Gastrocnemius medialis (tissue), 4 donors: ENCODE results near the gene AFG3L2. TPM values are rescaled to one million over a fixed set of nuclear protein-coding genes. Genes with fewer than 3 reads are reported as not detected.

Source experiments
- ATAC-seq, 2 donors: fragments of 150-250 bp; one replicate each; pipeline ENCODE4 v1.9.1; 2016
- DNase-seq, 2 donors: peaks; one replicate each; pipeline ENCODE4 v3.0.0-alpha.2; 2019
- H3K27ac ChIP-seq, 4 donors: fragments of 200-600 bp; sonication (generic); 1 replicate in 1 of 4; 2 replicates in 3 of 4; pipeline ENCODE4 v1.5.1; 2016 to 2018; ENCODE audit warnings: mild to moderate bottlenecking in 2 of 4, moderate library complexity in 1 of 4
- H3K27me3 ChIP-seq, 3 donors: fragments of 200-600 bp; sonication (generic) in 2 of 3; 1 replicate in 1 of 3; 2 replicates in 2 of 3; pipeline versions ENCODE4 v1.5.1 to v1.6.0; 2016 to 2019; ENCODE audit warnings: mild to moderate bottlenecking in 1 of 3, moderate library complexity in 1 of 3
- H3K36me3 ChIP-seq, 2 donors: fragments of 200-600 bp; sonication (generic) in 1 of 2; one replicate each; pipeline ENCODE4 v1.5.1; 2017 to 2018
- H3K4me1 ChIP-seq, 2 donors: fragments of 200-600 bp; sonication (generic) in 1 of 2; one replicate each; pipeline ENCODE4 v1.5.1; 2016 to 2017; ENCODE audit warnings: mild to moderate bottlenecking in 2 of 2
- H3K4me3 ChIP-seq, 4 donors: fragments of 200-600 bp; sonication (generic) in 3 of 4; 1 replicate in 1 of 4; 2 replicates in 3 of 4; pipeline ENCODE4 v1.5.1; 2016 to 2019; ENCODE audit warnings: mild to moderate bottlenecking in 2 of 4
- H3K9me3 ChIP-seq, 3 donors: fragments of 200-600 bp; sonication (generic) in 2 of 3; 1 replicate in 1 of 3; 2 replicates in 2 of 3; pipeline ENCODE4 v1.5.1; 2016 to 2019
- POLR2A ChIP-seq, 2 donors: fragments of 450-650 bp; IDR thresholded peaks; one replicate each; pipeline ENCODE4 v1.6.1; 2017; ENCODE audit warnings: antibody characterized with exemption in 2 of 2, mild to moderate bottlenecking in 2 of 2, moderate library complexity in 2 of 2
- in situ Hi-C, 4 donors: fragments of 200-750 bp; cut with MboI; loops; one replicate each; pipeline versions ENCODE4 v1.15.0 to v1.8.0; 2017; ENCODE audit warnings: low sequenced_read_pairs in 4 of 4
- intact Hi-C: fragments of 100-400 bp; cut with DNase I; formaldehyde crosslinking; loops from one replicate; pipeline ENCODE4 v1.15.1; 2023; ENCODE audit warnings: low total_unique reads
- total RNA-seq, 4 donors: library from RNA; depleted of rRNA; stranded (reverse); fragments of >200 nt; gene quantifications; one replicate each; pipeline versions ENCODE4 v1.1.0 to v1.2.3, GENCODE V29; 2016
- TF ChIP-seq, protein P1 (sequence below), 5 experiments: fragments of 450-650 bp in 3 of 5; fragments of 200-600 bp in 2 of 5; sonication (generic) in 2 of 5; IDR thresholded peaks in 4 of 5; conservative IDR thresholded peaks in 1 of 5; 1 replicate in 4 of 5; 2 replicates in 1 of 5; pipeline ENCODE4 v1.5.1; 2016 to 2019; ENCODE audit warnings: antibody characterized with exemption in 5 of 5, mild to moderate bottlenecking in 3 of 5, moderate library complexity in 3 of 5

AFG3L2 gene
- total RNA-seq, 4 donors from 2014 or later = 102 to 166 (median 124) TPM

DNA sequence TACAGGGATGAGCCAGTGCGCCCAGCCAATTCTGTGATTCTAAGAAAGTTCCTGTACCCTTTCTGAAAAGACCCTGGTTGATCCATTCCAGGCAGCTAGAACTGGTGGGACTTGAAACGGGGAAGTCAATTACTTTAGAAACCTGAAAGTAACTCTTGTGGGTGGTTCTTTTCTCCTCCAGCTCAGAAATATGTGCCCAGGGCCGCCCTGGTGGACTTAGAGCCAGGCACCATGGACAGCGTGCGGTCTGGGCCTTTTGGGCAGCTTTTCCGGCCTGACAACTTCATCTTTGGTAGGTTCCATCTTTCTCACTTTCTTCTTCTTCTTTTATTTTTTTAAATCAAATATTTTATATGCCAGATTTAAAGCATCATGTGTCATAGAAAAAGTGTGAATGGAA is 66.3 kb downstream of the AFG3L2 start:
- TF ChIP-seq POLR2A (IDR thresholded peaks at IDR 0.05) = no peak
- TF ChIP-seq, protein P1, sequence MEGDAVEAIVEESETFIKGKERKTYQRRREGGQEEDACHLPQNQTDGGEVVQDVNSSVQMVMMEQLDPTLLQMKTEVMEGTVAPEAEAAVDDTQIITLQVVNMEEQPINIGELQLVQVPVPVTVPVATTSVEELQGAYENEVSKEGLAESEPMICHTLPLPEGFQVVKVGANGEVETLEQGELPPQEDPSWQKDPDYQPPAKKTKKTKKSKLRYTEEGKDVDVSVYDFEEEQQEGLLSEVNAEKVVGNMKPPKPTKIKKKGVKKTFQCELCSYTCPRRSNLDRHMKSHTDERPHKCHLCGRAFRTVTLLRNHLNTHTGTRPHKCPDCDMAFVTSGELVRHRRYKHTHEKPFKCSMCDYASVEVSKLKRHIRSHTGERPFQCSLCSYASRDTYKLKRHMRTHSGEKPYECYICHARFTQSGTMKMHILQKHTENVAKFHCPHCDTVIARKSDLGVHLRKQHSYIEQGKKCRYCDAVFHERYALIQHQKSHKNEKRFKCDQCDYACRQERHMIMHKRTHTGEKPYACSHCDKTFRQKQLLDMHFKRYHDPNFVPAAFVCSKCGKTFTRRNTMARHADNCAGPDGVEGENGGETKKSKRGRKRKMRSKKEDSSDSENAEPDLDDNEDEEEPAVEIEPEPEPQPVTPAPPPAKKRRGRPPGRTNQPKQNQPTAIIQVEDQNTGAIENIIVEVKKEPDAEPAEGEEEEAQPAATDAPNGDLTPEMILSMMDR (IDR thresholded peaks at IDR 0.05 in 4 of 5, conservative IDR thresholded peaks at IDR 0.05 in 1 of 5) = no peak
- Histone ChIP-seq H3K27ac (peak overlapping the region in 1 of 4 donors; percentile 5), H3K9me3 (peaks cover 0 to 6% (median 0%) of the 10 kb centered on the region in 3 donors), H3K4me3 (no peak overlapping the region), H3K4me1 (peaks cover 16 to 26% of the 10 kb centered on the region in 2 donors), H3K36me3 (peaks cover 0 to 14% of the 10 kb centered on the region in 2 donors), H3K27me3 (peaks cover 20 to 31% (median 22%) of the 10 kb centered on the region in 3 donors)
- in situ Hi-C loops = no loop called here
- DNase-seq (no peak), ATAC-seq (no peak)
- intact Hi-C loops = no loop called here

DNA sequence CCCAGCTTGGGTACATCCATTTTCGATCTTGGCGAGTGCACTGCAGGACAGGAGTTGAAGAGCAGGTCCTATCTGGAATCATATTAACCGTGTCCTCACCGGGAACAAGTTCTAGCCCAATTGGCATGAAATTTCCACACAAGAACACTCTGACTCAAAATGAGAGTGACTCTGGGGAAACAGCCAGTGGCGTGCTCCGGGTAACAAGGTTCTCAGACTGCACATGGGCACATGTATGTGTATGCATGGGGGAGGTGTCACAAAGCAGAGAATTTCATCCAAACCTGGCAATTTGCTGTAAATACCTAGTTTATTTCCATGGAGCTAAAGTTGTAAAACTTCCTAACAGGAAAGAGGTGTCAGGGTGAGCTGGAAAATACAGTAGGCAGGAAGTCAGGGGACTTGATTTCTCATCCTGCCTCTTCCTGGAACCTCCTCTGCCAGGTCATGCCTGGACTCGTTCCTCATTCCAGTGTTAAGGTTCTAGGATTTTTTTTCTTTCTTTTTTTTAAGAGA is 67.3 kb downstream of the AFG3L2 start:
- Histone ChIP-seq H3K4me3 (peak overlapping the region; percentile 62 to 73 (median 66)), H3K4me1 (peaks cover 8 to 18% of the 10 kb centered on the region in 2 donors), H3K27ac (peak overlapping the region in 2 of 4 donors; percentile 72 to 77), H3K27me3 (peaks cover 20 to 31% (median 22%) of the 10 kb centered on the region in 3 donors), H3K9me3 (peaks cover 0 to 6% (median 0%) of the 10 kb centered on the region in 3 donors), H3K36me3 (peaks cover 0 to 14% of the 10 kb centered on the region in 2 donors)
- in situ Hi-C loops (no loop called here), intact Hi-C loops (loop anchor here (5.0 kb wide), 1 partner anchor 37 kb away; no protein-coding TSS in a partner anchor)
- TF ChIP-seq, protein P1 (IDR thresholded peaks at IDR 0.05 in 4 of 5, conservative IDR thresholded peaks at IDR 0.05 in 1 of 5) = no peak
- no peak for TF ChIP-seq POLR2A (IDR thresholded peaks at IDR 0.05)
- ATAC-seq (no peak), DNase-seq (no peak)

DNA sequence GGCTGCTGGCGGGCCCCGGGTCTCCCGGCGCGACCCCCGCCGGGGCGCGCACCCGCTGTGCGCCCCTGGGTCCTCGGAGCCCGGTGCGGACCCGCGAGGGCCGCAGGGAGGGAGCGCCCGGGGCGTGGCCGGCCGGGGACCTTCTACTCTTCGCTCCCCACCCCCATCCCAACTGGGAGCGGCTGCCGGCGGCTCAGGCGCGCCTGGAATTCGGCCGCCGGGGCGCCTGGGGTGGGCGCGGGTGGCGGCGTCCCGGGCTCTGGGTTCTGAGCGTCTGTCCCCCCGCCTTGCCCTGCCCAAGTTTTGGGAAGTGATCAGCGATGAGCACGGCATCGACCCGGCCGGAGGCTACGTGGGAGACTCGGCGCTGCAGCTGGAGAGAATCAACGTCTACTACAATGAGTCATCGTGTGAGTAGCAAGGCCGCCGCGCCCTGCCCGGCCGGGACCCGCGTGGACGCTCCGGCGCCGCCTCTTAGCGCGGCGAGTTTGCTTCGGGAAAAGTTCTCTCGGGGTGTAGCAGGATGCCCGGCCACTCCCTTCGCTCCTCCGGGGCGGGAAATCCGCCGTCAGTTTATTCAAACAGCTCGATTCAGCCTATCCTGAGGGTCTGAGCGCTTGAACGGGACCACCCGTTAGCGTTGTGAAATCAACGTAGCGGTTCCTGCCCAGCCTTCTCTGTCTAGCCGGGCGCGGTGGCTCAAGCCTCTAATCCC is 68.5 kb downstream of the AFG3L2 start:
- H3K4me3 ChIP-seq = peak overlapping the region; percentile 62 to 73 (median 66)
- peak overlapping the region; percentile 72 to 87 (median 78) for H3K27ac ChIP-seq
- H3K36me3 ChIP-seq = peaks cover 0 to 14% of the 10 kb centered on the region in 2 donors
- TF ChIP-seq, protein P1 (IDR thresholded peaks at IDR 0.05 in 4 of 5, conservative IDR thresholded peaks at IDR 0.05 in 1 of 5) = no peak
- TF ChIP-seq POLR2A (IDR thresholded peaks at IDR 0.05) = peak in 1 of 2 donors; percentile 51
- intact Hi-C loops (loop anchor here (1.0 to 5.0 kb wide), 2 partner anchors 36 to 69 kb away; partner anchors contain the start of gene AFG3L2), in situ Hi-C loops (no loop called here)
- peaks cover 6 to 18% of the 10 kb centered on the region in 2 donors for H3K4me1 ChIP-seq
- ATAC-seq (peak; percentile 74 to 83), DNase-seq (peak; percentile 39 to 65)
- H3K27me3 ChIP-seq = peaks cover 20 to 31% (median 22%) of the 10 kb centered on the region in 3 donors
- peaks cover 0 to 6% (median 0%) of the 10 kb centered on the region in 3 donors for H3K9me3 ChIP-seq

DNA sequence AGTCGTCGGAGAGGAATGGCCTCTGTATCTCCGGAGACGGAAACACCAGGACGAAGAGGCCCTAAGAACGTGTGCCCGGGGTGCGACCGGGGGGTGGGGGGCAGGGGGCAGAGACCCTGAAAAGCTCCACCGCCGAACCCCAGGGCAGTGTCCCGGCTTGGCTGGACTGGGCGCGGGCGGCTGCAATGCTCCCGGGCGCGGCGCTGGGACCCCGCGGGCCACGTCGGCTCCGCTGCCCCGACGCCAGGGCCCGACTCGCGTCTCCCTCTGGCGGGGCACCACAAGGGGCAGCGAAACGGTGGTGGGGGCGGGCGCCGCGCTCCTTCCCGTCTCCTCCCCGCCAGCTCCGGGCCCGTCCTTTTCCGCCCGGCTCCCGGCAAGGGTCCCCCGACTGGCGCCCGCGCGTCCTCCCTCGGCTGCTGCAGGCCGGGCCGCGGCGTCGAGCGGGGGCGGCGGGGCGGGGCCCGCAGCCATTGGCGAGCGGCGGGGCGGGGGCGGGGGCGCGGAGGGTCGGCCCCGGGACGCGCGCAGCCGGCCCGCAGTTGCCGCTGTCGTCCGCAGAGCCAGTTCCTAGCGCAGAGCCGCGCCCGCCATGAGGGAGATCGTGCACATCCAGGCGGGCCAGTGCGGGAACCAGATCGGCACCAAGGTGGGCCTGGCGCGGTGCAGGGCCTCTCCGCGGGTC is 69.2 kb downstream of the AFG3L2 start, which contains the start of gene TUBB6:
Gene TUBB6, plus strand, starts transcription at position 541 of the 685 bp plus-strand sequence. Its CDS starts 52 bp downstream, at position 593.
- DNase-seq = peak; percentile 24 to 27
- intact Hi-C loops = loop anchor here (1.0 to 5.0 kb wide), 2 partner anchors 36 to 69 kb away; partner anchors contain the start of gene AFG3L2
- H3K4me3 ChIP-seq = peak within 1 kb of the TSS; percentile 62 to 73 (median 66)

More for the DNA sequence above, 69.2 kb downstream of the AFG3L2 start, which contains the start of gene TUBB6:
- TF ChIP-seq, protein P1 (IDR thresholded peaks at IDR 0.05 in 4 of 5, conservative IDR thresholded peaks at IDR 0.05 in 1 of 5) = no peak
- TF ChIP-seq POLR2A (IDR thresholded peaks at IDR 0.05) = peak; percentile 38 to 66
- ATAC-seq = peak; percentile 43 to 48
- H3K36me3 ChIP-seq = peaks cover 0 to 14% of the 10 kb centered on the region in 2 donors
- H3K27ac ChIP-seq = peak within 1 kb of the TSS; percentile 72 to 87 (median 79)
- peaks cover 0 to 6% (median 0%) of the 10 kb centered on the region in 3 donors for H3K9me3 ChIP-seq
- H3K4me1 ChIP-seq = peaks cover 6 to 18% of the 10 kb centered on the region in 2 donors
- peaks cover 20 to 31% (median 22%) of the 10 kb centered on the region in 3 donors for H3K27me3 ChIP-seq
- in situ Hi-C loops = no loop called here
